Lower lobe of right lung (tissue), 2 donors: ENCODE data around the gene FUT9. TPM values are rescaled to one million over a fixed set of nuclear protein-coding genes. Genes with fewer than 3 reads are reported as not detected.

Experiments used
- ATAC-seq, 2 donors: fragments of 200-7000 bp; cut with Tn5 transposase; one replicate each; pipeline ENCODE4 v1.9.1; 2020 to 2022; ENCODE audit warnings: mild to moderate bottlenecking in 2 of 2, moderate library complexity in 2 of 2
- DNase-seq: peaks from one replicate; pipeline ENCODE4 v3.0.0-alpha.2; 2020
- H3K27ac ChIP-seq: fragments of 200-600 bp; one replicate; pipeline ENCODE4 v1.8.0; 2022
- H3K27me3 ChIP-seq: fragments of 200-600 bp; one replicate; pipeline ENCODE4 v1.8.0; 2022; ENCODE audit warnings: low read depth
- H3K36me3 ChIP-seq: fragments of 200-600 bp; one replicate; pipeline ENCODE4 v1.8.0; 2022; ENCODE audit warnings: mild to moderate bottlenecking
- H3K4me1 ChIP-seq: fragments of 200-600 bp; one replicate; pipeline ENCODE4 v1.8.0; 2022
- H3K4me3 ChIP-seq: fragments of 200-600 bp; one replicate; pipeline ENCODE4 v1.8.0; 2022; ENCODE audit warnings: mild to moderate bottlenecking
- H3K9me3 ChIP-seq: fragments of 200-600 bp; one replicate; pipeline ENCODE4 v1.8.0; 2022
- CTCF ChIP-seq: fragments of 200-600 bp; IDR thresholded peaks from one replicate; pipeline ENCODE4 v1.8.0; 2022; ENCODE audit warnings: antibody characterized with exemption, mild to moderate bottlenecking
- intact Hi-C: fragments of 100-400 bp; cut with DNase I; formaldehyde crosslinking; loops from one replicate; pipeline ENCODE4 v1.11.0; 2022
- total RNA-seq: library from RNA; stranded (reverse); fragmentation: NEBNext Ultra II Directional; extraction: Animal tissue kit (Norgen Biotek cat#: 25700); gene quantifications from one replicate; pipeline ENCODE4 v1.2.1, GENCODE V29; 2021
- donor health status: DM: no; HTN: yes; CAD: no; lungs with severe emphysema.

The FUT9 gene
- total RNA-seq, 1 donor from 2014 or later = not detected

GRCh38 chr6:96089173-96089572, 73.4 kb downstream of the FUT9 start:
- no peak for TF ChIP-seq CTCF
- H3K36me3 ChIP-seq = no peaks in the 10 kb centered on the region
- H3K27me3 ChIP-seq = no peaks in the 10 kb centered on the region
- intact Hi-C loops = no loop called here
- no peaks in the 10 kb centered on the region for H3K4me1 ChIP-seq
- DNase-seq (no peak), ATAC-seq (no peak)
- H3K9me3 ChIP-seq = no peaks in the 10 kb centered on the region
- H3K27ac ChIP-seq = no peak overlapping the region
- H3K4me3 ChIP-seq = no peak overlapping the region

DNA sequence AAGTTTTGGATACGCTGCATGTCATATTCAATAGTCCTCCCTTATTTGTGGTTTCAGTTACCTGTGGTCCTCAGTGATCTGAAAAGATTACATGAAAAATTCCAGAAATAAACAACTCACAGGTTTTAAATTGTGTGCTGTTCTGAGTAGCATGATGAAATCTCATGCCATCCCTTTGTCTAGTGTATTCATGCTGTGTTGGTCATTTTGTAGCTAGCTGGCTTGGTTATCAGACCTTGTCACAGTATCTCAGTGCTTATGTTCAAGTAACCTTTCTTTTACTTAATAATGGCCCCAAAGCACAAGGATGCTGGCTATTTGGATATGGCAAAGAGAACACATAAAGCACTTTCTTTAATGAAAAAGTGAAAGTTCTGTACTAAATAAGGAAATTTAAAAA, 78.3 kb downstream of the FUT9 start:
- Histone ChIP-seq H3K27ac (no peak overlapping the region), H3K27me3 (no peaks in the 10 kb centered on the region), H3K36me3 (no peaks in the 10 kb centered on the region), H3K9me3 (no peaks in the 10 kb centered on the region), H3K4me3 (no peak overlapping the region), H3K4me1 (no peaks in the 10 kb centered on the region)
- intact Hi-C loops = no loop called here
- TF ChIP-seq CTCF = no peak
- ATAC-seq (no peak), DNase-seq (no peak)

- DNase-seq (no peak), ATAC-seq (no peak)
- H3K9me3 ChIP-seq = no peaks in the 10 kb centered on the region
- TF ChIP-seq CTCF = no peak
- no peak overlapping the region for H3K4me3 ChIP-seq
- no peaks in the 10 kb centered on the region for H3K4me1 ChIP-seq
- intact Hi-C loops = no loop called here
- no peaks in the 10 kb centered on the region for H3K27me3 ChIP-seq
- no peaks in the 10 kb centered on the region for H3K36me3 ChIP-seq
- H3K27ac ChIP-seq = no peak overlapping the region
These were observed 83.3 kb downstream of the FUT9 start for GRCh38 chr6:96099069-96099468.

DNA sequence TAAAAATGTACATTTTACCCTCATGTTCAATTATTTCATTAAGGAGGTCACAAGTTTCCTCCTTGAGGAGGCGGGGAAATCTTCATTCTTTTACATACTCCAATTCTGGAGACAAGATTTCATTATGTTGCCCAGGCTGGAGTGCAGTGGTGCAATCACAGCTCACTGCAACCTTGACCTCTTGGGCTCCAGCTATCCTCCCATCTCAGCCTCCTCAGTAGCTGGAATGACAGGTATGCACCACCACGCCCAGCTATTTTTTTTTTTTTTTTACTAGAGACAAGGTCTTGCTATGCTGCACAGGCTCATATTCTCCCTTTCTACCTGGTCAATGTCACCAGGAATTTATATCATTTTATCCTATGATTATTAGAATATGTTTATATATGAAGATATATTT, 85.8 kb downstream of the FUT9 start:
- DNase-seq (no peak), ATAC-seq (no peak)
- intact Hi-C loops = no loop called here
- Histone ChIP-seq H3K4me3 (no peak overlapping the region), H3K36me3 (no peaks in the 10 kb centered on the region), H3K9me3 (no peaks in the 10 kb centered on the region), H3K27ac (no peak overlapping the region), H3K27me3 (no peaks in the 10 kb centered on the region), H3K4me1 (no peaks in the 10 kb centered on the region)
- TF ChIP-seq CTCF = no peak

GRCh38 chr6:96104910-96105309, 89.1 kb downstream of the FUT9 start:
- Histone ChIP-seq H3K4me3 (no peak overlapping the region), H3K36me3 (no peaks in the 10 kb centered on the region), H3K4me1 (no peaks in the 10 kb centered on the region), H3K27ac (no peak overlapping the region), H3K27me3 (no peaks in the 10 kb centered on the region), H3K9me3 (no peaks in the 10 kb centered on the region)
- ATAC-seq = no peak
- DNase-seq = no peak
- no peak for TF ChIP-seq CTCF
- intact Hi-C loops = no loop called here

DNA sequence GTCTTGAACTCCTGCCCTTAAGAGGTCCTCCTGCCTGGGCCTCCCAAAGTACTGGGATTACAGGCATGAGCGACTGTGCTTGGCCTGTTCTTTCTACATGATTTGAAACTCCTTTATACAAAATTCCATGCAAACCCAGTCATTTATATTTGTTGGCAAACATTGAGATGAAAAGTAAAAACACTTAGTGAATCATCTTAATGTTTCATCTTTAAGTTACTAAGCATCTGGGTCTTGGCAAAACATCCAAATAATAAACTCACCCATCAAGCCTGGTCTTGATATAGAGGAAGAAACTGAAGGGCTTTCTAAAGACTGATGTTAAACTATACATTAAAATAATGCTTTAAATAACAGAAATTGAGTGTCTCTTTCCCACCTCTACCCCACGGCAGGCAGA, 95.1 kb downstream of the FUT9 start:
- Histone ChIP-seq H3K4me3 (no peak overlapping the region), H3K27ac (no peak overlapping the region), H3K9me3 (no peaks in the 10 kb centered on the region), H3K36me3 (no peaks in the 10 kb centered on the region), H3K27me3 (no peaks in the 10 kb centered on the region), H3K4me1 (no peaks in the 10 kb centered on the region)
- ATAC-seq (no peak), DNase-seq (no peak)
- intact Hi-C loops = no loop called here
- TF ChIP-seq CTCF = no peak
